Measurements from ENCODE around the gene TTC28.

GRCh38 chr22:27987557-27987956 is 692.1 kb downstream of the TTC28 start:
- TF ChIP-seq SUZ12 (IDR thresholded peaks at IDR 0.05; ENCODE audit: extremely low read depth, insufficient read depth, insufficient read length) (no peak), ZNF274 (IDR thresholded peaks at IDR 0.05; ENCODE audit: low read depth, low read length) (no peak)
